Thyroid gland (tissue), 4 donors: Measurements from ENCODE around the gene FOXP1. TPM values are rescaled to one million over a fixed set of nuclear protein-coding genes. Genes with fewer than 3 reads are reported as not detected.

Experiments
- DNase-seq, 2 donors: peaks; one replicate each; pipeline ENCODE4 v3.0.0-alpha.2; 2019
- H3K27ac ChIP-seq, 3 donors: fragments of 200-600 bp; sonication (generic); 1 replicate in 2 of 3; 2 replicates in 1 of 3; pipeline ENCODE4 v1.5.1; 2016 to 2019; ENCODE audit warnings: mild to moderate bottlenecking in 1 of 3, moderate library complexity in 1 of 3
- H3K27me3 ChIP-seq: fragments of 200-600 bp; sonication (generic); one replicate; pipeline ENCODE4 v1.5.1; 2019
- H3K36me3 ChIP-seq, 2 donors: fragments of 200-600 bp; sonication (generic); one replicate each; pipeline ENCODE4 v1.5.1; 2016 to 2019
- H3K4me1 ChIP-seq, 2 donors: fragments of 200-600 bp; sonication (generic); one replicate each; pipeline ENCODE4 v1.5.1; 2017 to 2019
- H3K4me3 ChIP-seq, 3 donors: fragments of 200-600 bp; sonication (generic); replicated peaks in 1 of 3; 1 replicate in 2 of 3; 2 replicates in 1 of 3; pipeline ENCODE4 v1.5.1; 2016; ENCODE audit warnings: mild to moderate bottlenecking in 1 of 3
- H3K9me3 ChIP-seq: fragments of 200-600 bp; sonication (generic); one replicate; pipeline ENCODE4 v1.5.1; 2017
- POLR2A ChIP-seq, 2 donors: fragments of 450-650 bp; IDR thresholded peaks; one replicate each; pipeline ENCODE4 v1.6.1; 2017; ENCODE audit warnings: antibody characterized with exemption in 2 of 2, mild to moderate bottlenecking in 2 of 2, moderate library complexity in 1 of 2
- WGBS, 2 donors: methylation state at CpG; one replicate each; pipeline ENCODE4 v1.1.5; 2017; 5-methylcytosine and 5-hydroxymethylcytosine counted together
- intact Hi-C: fragments of 100-400 bp; cut with DNase I; formaldehyde crosslinking; loops from one replicate; pipeline ENCODE4 v1.15.1; 2023
- total RNA-seq, 4 donors: library from RNA; depleted of rRNA; stranded (reverse); fragments of >200 nt; gene quantifications; one replicate each; pipeline ENCODE4 v1.2.3, GENCODE V29; 2016
- TF ChIP-seq, protein P1 (sequence below), 6 experiments: fragments of 200-600 bp in 3 of 6; fragments of 450-650 bp in 3 of 6; sonication (generic) in 3 of 6; IDR thresholded peaks; one replicate each; pipeline ENCODE4 v1.5.1; 2016 to 2019; ENCODE audit warnings: antibody characterized with exemption in 6 of 6, mild to moderate bottlenecking in 2 of 6, inconsistent platforms in 1 of 6, moderate library complexity in 1 of 6

FOXP1 gene
- total RNA-seq, 4 donors from 2014 or later, result 111 to 187 (median 141) TPM

DNA sequence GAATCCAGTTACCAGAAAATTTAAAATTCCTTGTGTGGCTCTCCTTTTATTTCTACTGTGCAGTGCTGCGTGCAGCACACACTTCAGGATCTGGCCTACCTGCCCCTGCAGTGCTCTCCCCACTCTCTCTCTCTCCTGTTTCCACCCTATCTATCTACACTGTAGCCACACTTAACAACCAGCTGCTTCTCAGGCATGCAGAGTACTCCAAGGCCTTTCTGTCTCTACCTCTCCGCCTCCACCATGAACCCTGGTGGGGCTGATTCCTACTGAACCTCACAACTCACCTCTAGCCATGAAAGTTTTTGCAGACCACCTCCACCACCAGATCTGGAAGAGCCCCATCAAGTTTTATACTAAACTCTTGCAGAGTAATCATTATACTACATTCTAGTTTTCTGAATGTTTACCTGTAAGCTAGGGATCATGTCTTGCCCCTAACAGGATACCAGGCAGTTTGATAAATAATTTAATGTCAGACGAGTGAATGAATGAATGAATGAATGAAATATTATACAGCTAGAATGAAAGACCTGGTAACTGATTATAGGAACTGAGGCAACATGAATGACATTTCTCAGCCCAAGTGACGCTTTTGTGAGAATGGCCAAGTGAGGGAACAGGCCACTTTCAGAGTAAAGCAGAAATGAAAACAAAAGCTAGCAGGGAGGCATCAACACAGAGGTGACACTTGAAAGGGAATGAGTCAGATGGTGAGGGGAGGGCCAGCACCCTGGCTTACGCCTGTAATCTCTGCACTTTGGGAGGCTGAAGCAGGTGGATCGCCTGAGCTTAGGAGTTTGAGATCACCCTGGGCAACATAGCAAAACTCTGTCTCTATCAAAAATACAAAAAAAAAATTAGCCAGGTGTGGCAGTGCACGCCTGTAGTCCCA is 363.5 kb downstream of the FOXP1 start:
- H3K27me3 ChIP-seq, result no peaks in the 10 kb centered on the region
- no peaks in the 10 kb centered on the region for H3K9me3 ChIP-seq
- intact Hi-C loops, result no loop called here
- peak; percentile 58 to 60 for DNase-seq
- peak overlapping the region; percentile 19 to 39 (median 37) for H3K27ac ChIP-seq
- H3K4me3 ChIP-seq, result no peak overlapping the region
- H3K4me1 ChIP-seq, result peaks cover 3 to 7% of the 10 kb centered on the region in 2 donors
- WGBS, 2 donors, result 74 to 77% methylated on average over 7 of the region's 7 CpGs
- TF ChIP-seq, protein P1, sequence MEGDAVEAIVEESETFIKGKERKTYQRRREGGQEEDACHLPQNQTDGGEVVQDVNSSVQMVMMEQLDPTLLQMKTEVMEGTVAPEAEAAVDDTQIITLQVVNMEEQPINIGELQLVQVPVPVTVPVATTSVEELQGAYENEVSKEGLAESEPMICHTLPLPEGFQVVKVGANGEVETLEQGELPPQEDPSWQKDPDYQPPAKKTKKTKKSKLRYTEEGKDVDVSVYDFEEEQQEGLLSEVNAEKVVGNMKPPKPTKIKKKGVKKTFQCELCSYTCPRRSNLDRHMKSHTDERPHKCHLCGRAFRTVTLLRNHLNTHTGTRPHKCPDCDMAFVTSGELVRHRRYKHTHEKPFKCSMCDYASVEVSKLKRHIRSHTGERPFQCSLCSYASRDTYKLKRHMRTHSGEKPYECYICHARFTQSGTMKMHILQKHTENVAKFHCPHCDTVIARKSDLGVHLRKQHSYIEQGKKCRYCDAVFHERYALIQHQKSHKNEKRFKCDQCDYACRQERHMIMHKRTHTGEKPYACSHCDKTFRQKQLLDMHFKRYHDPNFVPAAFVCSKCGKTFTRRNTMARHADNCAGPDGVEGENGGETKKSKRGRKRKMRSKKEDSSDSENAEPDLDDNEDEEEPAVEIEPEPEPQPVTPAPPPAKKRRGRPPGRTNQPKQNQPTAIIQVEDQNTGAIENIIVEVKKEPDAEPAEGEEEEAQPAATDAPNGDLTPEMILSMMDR (IDR thresholded peaks at IDR 0.05), result no peak
- TF ChIP-seq POLR2A (IDR thresholded peaks at IDR 0.05), result no peak
- no peaks in the 10 kb centered on the region for H3K36me3 ChIP-seq

GRCh38 chr3:71218508-71218907 is 365.0 kb downstream of the FOXP1 start:
- H3K9me3 ChIP-seq, result no peaks in the 10 kb centered on the region
- WGBS, 2 donors, result 94 to 97% methylated on average over 5 of the region's 5 CpGs
- H3K27ac ChIP-seq, result no peak overlapping the region

DNA sequence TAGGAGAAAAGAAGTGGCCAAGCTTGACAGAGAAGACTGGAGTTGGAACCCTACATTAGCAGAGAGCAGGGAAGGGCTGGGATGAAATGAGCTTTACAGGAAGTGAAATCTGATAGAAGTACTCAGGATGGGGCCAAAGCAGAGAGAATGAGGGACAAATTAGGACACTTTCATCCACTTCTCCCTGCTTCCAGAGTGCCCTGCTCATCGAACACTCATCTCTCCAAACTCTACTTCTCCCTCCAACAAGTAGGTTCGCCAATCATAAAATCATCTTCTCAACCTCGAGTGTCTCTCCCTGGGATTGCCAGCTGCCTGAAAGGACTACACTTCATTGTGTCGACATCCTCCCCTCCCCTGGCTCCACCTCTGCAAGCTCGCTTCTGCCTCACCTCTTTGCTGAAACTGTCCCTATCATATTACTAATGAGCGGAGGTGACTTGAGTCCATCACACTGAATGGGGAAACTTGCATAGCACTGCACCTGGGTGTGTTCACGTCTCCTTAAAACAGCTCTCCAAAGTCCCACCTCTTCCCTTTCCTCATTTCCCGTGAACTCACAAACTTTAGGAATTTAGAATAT is 365.8 kb downstream of the FOXP1 start:
- Histone ChIP-seq H3K36me3 (no peaks in the 10 kb centered on the region), H3K4me3 (no peak overlapping the region), H3K27me3 (no peaks in the 10 kb centered on the region), H3K4me1 (peaks cover 3 to 7% of the 10 kb centered on the region in 2 donors), H3K27ac (no peak overlapping the region), H3K9me3 (no peaks in the 10 kb centered on the region)
- intact Hi-C loops, result no loop called here
- TF ChIP-seq POLR2A (IDR thresholded peaks at IDR 0.05), result no peak
- TF ChIP-seq, protein P1 (IDR thresholded peaks at IDR 0.05), result no peak
- DNase-seq, result no peak
- 81 to 82% methylated on average over 8 of the region's 8 CpGs for WGBS, 2 donors

More at GRCh38 chr3:71218508-71218907, 365.0 kb downstream of the FOXP1 start:
- Histone ChIP-seq H3K36me3 (no peaks in the 10 kb centered on the region), H3K4me1 (peaks cover 3 to 7% of the 10 kb centered on the region in 2 donors), H3K27me3 (no peaks in the 10 kb centered on the region), H3K4me3 (no peak overlapping the region)
- DNase-seq, result no peak
- intact Hi-C loops, result no loop called here
- TF ChIP-seq POLR2A (IDR thresholded peaks at IDR 0.05), result no peak
- TF ChIP-seq, protein P1 (IDR thresholded peaks at IDR 0.05), result no peak

GRCh38 chr3:71215351-71215750 is 368.2 kb downstream of the FOXP1 start:
- Histone ChIP-seq H3K27ac (no peak overlapping the region), H3K9me3 (no peaks in the 10 kb centered on the region), H3K27me3 (no peaks in the 10 kb centered on the region), H3K4me3 (no peak overlapping the region), H3K4me1 (peaks cover 7 to 16% of the 10 kb centered on the region in 2 donors), H3K36me3 (no peaks in the 10 kb centered on the region)
- TF ChIP-seq POLR2A (IDR thresholded peaks at IDR 0.05), result no peak
- TF ChIP-seq, protein P1 (IDR thresholded peaks at IDR 0.05), result no peak
- 83 to 90% methylated on average over 1 of the region's 1 CpG for WGBS, 2 donors
- intact Hi-C loops, result no loop called here
- no peak for DNase-seq

- Histone ChIP-seq H3K4me3 (no peak overlapping the region), H3K4me1 (peaks cover 10 to 16% of the 10 kb centered on the region in 2 donors), H3K9me3 (no peaks in the 10 kb centered on the region), H3K27ac (no peak overlapping the region), H3K36me3 (no peaks in the 10 kb centered on the region), H3K27me3 (no peaks in the 10 kb centered on the region)
- WGBS, 2 donors, result 100% methylated on average over 1 of the region's 1 CpG
- intact Hi-C loops, result no loop called here
- TF ChIP-seq, protein P1 (IDR thresholded peaks at IDR 0.05), result no peak
- no peak for TF ChIP-seq POLR2A (IDR thresholded peaks at IDR 0.05)
- DNase-seq, result no peak
These were observed 368.7 kb downstream of the FOXP1 start for GRCh38 chr3:71214797-71215196.
